HL-60 (cell line): ENCODE measurements around the gene FOXRED2.

Experiments
- DNase-seq, 2 experiments: peaks; one replicate each; pipeline ENCODE4 v3.0.0-alpha.2; 2010 to 2020; ENCODE audit warnings: low read depth in 1 of 2, low spot score in 1 of 2
- H3K27ac ChIP-seq: fragments of 250-450 bp; sonication (Bioruptor Pico); replicated peaks from 2 replicates; pipeline ENCODE4 v1.5.1; 2020; ENCODE audit warnings: mild to moderate bottlenecking, moderate library complexity
- H3K27me3 ChIP-seq: fragments of 250-450 bp; sonication (Bioruptor Pico); 2 replicates; pipeline ENCODE4 v1.5.1; 2021; ENCODE audit warnings: mild to moderate bottlenecking, moderate library complexity; ENCODE audit not compliant: insufficient read depth, poor library complexity, severe bottlenecking
- H3K4me3 ChIP-seq: replicated peaks from 2 replicates; pipeline ENCODE4 v1.5.1; 2011; ENCODE audit warnings: mild to moderate bottlenecking, control low read depth, low read length; ENCODE audit not compliant: insufficient read depth
- GABPA ChIP-seq: IDR thresholded peaks from 2 replicates; pipeline ENCODE4 v1.6.1; 2012; ENCODE audit warnings: low read depth
- POLR2AphosphoS5 ChIP-seq: IDR thresholded peaks from 2 replicates; pipeline ENCODE4 v1.6.1; 2012; ENCODE audit warnings: low read depth
- SPI1 ChIP-seq: IDR thresholded peaks from 2 replicates; pipeline ENCODE4 v1.6.1; 2012; ENCODE audit warnings: low read depth, mild to moderate bottlenecking, borderline replicate concordance
- TF ChIP-seq, protein P1 (sequence below): IDR thresholded peaks from one replicate; pipeline ENCODE4 v1.5.1; 2011; ENCODE audit warnings: low read length, control low read depth, inconsistent platforms; ENCODE audit not compliant: insufficient read depth
- TF ChIP-seq, protein P2 (sequence below): IDR thresholded peaks from 2 replicates; pipeline ENCODE4 v1.6.1; 2012; ENCODE audit warnings: low read depth; ENCODE audit not compliant: insufficient replicate concordance

The FOXRED2 gene

DNA sequence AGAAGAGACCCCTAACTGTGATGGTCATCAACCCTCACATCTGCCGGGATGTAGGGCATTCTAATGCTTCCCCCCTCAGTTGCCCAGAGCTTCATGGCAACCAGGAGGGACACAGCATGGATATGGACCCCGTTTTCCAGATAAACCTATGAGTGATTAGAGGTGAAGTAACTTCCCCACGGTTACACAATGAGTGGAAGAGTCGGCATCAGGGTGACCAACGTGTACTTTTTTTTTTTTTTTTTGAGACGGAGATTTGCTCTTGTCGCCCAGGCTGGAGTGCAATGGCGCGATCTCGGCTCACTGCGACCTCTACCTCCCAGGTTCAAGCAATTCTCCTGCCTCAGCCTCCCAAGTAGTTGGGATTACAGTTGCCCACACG lies 50.4 kb downstream of the FOXRED2 start:
- peak; percentile 49 to 70 for DNase-seq
- TF ChIP-seq POLR2AphosphoS5 = no peak
- TF ChIP-seq, protein P1, sequence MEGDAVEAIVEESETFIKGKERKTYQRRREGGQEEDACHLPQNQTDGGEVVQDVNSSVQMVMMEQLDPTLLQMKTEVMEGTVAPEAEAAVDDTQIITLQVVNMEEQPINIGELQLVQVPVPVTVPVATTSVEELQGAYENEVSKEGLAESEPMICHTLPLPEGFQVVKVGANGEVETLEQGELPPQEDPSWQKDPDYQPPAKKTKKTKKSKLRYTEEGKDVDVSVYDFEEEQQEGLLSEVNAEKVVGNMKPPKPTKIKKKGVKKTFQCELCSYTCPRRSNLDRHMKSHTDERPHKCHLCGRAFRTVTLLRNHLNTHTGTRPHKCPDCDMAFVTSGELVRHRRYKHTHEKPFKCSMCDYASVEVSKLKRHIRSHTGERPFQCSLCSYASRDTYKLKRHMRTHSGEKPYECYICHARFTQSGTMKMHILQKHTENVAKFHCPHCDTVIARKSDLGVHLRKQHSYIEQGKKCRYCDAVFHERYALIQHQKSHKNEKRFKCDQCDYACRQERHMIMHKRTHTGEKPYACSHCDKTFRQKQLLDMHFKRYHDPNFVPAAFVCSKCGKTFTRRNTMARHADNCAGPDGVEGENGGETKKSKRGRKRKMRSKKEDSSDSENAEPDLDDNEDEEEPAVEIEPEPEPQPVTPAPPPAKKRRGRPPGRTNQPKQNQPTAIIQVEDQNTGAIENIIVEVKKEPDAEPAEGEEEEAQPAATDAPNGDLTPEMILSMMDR = no peak
- TF ChIP-seq, protein P2, sequence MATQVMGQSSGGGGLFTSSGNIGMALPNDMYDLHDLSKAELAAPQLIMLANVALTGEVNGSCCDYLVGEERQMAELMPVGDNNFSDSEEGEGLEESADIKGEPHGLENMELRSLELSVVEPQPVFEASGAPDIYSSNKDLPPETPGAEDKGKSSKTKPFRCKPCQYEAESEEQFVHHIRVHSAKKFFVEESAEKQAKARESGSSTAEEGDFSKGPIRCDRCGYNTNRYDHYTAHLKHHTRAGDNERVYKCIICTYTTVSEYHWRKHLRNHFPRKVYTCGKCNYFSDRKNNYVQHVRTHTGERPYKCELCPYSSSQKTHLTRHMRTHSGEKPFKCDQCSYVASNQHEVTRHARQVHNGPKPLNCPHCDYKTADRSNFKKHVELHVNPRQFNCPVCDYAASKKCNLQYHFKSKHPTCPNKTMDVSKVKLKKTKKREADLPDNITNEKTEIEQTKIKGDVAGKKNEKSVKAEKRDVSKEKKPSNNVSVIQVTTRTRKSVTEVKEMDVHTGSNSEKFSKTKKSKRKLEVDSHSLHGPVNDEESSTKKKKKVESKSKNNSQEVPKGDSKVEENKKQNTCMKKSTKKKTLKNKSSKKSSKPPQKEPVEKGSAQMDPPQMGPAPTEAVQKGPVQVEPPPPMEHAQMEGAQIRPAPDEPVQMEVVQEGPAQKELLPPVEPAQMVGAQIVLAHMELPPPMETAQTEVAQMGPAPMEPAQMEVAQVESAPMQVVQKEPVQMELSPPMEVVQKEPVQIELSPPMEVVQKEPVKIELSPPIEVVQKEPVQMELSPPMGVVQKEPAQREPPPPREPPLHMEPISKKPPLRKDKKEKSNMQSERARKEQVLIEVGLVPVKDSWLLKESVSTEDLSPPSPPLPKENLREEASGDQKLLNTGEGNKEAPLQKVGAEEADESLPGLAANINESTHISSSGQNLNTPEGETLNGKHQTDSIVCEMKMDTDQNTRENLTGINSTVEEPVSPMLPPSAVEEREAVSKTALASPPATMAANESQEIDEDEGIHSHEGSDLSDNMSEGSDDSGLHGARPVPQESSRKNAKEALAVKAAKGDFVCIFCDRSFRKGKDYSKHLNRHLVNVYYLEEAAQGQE = no peak
- TF ChIP-seq GABPA = no peak
- no peak for TF ChIP-seq SPI1
- Histone ChIP-seq H3K27me3 (no peaks in the 10 kb centered on the region), H3K4me3 (no peak overlapping the region), H3K27ac (peak overlapping the region; percentile 19; the same call in 1 of the 2 replicates)

DNA sequence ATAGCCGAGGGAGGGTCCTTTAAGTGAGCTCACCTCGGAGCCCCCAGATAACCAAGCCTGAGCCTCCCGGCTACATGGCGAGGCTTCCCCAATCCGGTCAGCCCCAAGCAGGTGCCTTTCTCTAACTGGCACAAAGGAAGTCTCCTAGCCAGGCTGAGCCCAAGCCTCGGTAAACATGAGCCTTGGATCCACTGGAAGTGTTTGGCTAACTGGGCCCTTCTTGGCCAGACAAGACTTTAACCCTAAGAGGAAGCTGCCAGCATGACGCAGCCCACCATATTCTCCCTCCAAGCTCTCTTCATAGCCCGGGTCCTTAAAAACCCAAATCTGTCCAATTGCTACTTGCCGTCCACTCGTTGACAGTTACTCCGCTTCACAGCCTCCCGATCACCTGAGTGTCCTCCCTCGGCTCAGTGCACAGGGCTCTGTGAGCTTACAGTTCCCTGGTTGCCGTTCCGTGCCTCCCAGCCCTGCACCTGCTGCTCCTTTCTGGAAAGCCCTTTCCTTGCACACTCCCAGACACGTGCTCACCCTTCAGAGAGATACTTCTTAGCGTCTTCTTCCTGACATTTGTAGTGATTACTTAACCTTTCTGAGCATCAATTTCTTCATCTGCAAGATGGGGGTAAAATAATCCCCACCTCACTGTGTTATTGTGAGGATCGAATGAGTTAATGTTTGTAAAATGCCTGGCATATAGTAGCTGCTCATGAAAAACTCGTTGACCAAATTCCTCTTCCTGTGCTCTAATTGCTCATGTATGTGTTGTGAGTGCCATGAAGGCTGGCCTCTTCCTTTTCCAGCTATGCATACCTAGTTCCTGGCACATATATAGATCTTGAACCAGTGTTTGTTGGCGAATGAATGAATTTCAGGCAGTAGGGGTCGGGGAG lies 51.0 kb downstream of the FOXRED2 start:
- Histone ChIP-seq H3K27ac (peak overlapping the region; percentile 77), H3K4me3 (no peak overlapping the region; the same call in 1 of the 2 replicates), H3K27me3 (no peaks in the 10 kb centered on the region)
- DNase-seq = no peak
- no peak for TF ChIP-seq POLR2AphosphoS5
- TF ChIP-seq, protein P1 = no peak
- no peak for TF ChIP-seq SPI1
- TF ChIP-seq GABPA = no peak

DNA sequence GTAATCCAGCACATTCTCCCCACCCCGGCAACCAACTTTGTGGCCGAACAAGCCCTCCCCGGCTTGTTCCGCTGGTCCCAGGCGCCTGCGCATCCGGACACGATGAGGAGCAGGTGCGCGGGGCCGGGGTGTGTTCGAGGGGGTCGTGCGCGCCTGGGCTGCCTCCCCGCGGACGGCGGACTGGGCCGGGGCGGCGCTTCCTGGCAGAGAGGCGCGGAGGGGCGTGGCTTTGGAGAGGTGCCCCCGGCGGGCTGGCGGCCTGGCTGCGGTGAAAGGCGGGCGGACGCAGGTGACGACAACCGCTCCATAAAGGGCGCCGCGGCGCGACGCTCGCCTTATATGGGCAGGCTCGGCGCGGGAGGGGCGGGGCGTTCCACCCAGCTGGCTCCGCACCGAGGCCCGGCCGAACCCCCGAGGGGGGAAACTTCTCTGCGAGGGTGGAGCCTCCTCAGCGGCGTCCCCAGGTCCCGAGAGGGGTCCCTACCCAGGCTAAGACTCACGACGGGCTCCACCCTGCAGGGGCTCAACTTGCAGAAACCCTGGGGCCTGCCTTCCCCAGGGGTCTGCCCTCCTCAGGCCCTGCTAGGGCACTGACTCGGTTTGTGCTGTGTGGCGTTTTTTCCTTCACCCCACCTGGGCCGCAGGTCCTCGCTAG lies 51.8 kb downstream of the FOXRED2 start:
- peak; percentile 93 to 94 for DNase-seq
- no peaks in the 10 kb centered on the region for H3K27me3 ChIP-seq
- peak overlapping the region; percentile 49 for H3K4me3 ChIP-seq
- TF ChIP-seq SPI1 = no peak
- peak; percentile 76 for TF ChIP-seq POLR2AphosphoS5
- peak overlapping the region; percentile 77 for H3K27ac ChIP-seq

DNA sequence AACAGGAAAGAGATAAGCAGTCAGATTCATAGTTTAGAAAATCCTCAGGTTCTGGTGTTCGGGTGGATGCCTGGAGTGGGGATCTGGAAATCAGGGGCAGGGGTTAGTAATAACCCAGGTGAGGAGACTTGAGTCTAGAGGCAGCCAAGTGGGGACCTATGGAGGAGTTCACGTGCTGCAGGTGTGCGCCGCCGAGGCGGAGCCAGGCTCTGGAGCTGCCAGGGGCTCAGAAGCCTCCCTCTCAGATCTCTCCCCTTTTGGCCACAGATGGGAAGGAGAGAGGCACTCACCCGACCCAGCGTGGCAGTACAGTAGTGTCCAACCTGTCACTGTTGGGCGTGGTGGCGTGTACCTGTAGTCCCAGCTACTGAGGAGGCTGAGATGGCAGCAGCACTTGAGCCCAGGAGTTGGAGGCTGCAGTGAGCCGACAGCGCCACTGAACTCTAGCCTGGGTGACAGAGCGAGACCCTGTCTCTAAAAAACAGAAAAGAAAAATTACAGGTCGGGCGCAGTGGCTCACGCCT lies 52.9 kb downstream of the FOXRED2 start:
- H3K27me3 ChIP-seq = no peaks in the 10 kb centered on the region
- H3K4me3 ChIP-seq = no peak overlapping the region
- DNase-seq = no peak
- no peak for TF ChIP-seq GABPA
- TF ChIP-seq POLR2AphosphoS5 = no peak
- TF ChIP-seq, protein P2 = no peak
- TF ChIP-seq, protein P1 = no peak
- TF ChIP-seq SPI1 = no peak
- no peak overlapping the region for H3K27ac ChIP-seq
